HepG2 (cell line): ENCODE results near the gene TMEM131. TPM values are rescaled to one million over a fixed set of nuclear protein-coding genes. Genes with fewer than 3 reads are reported as not detected.

Experiments
- FOSL2 ChIP-seq: sonication (generic); formaldehyde crosslinking; IDR thresholded peaks from 2 replicates; pipeline ENCODE4 v1.4.0; 2020; ENCODE audit warnings: missing genetic modification reagents
- POGZ ChIP-seq: sonication (generic); formaldehyde crosslinking; IDR thresholded peaks from 2 replicates; pipeline ENCODE4 v1.4.0; 2020; ENCODE audit warnings: mild to moderate bottlenecking, missing genetic modification reagents
- SALL1 ChIP-seq: sonication (generic); formaldehyde crosslinking; IDR thresholded peaks from 2 replicates; pipeline ENCODE4 v1.8.0; 2022; ENCODE audit warnings: mild to moderate bottlenecking, missing genetic modification reagents
- SOX5 ChIP-seq: IDR thresholded peaks from 2 replicates; pipeline ENCODE4 v1.6.1; 2016; ENCODE audit warnings: borderline replicate concordance
- SOX6 ChIP-seq, 2 experiments: fragments of 450-650 bp in 1 of 2; sonication (generic) in 1 of 2; formaldehyde crosslinking in 1 of 2; IDR thresholded peaks; 2 replicates each; pipeline versions ENCODE4 v1.4.0 to v1.6.1; 2017 to 2020; ENCODE audit warnings: antibody characterized with exemption in 1 of 2, mild to moderate bottlenecking in 1 of 2, missing genetic modification reagents in 1 of 2
- TP53 ChIP-seq: sonication (generic); formaldehyde crosslinking; conservative IDR thresholded peaks from 2 replicates; pipeline ENCODE4 v1.4.0; 2020; ENCODE audit warnings: missing genetic modification reagents
- ZFP36L1 ChIP-seq: sonication (generic); formaldehyde crosslinking; IDR thresholded peaks from 2 replicates; pipeline ENCODE4 v1.8.0; 2022; ENCODE audit warnings: mild to moderate bottlenecking, missing genetic modification reagents, moderate library complexity
- ZNF180 ChIP-seq: sonication (generic); formaldehyde crosslinking; IDR thresholded peaks from 2 replicates; pipeline ENCODE4 v1.4.0; 2020; ENCODE audit warnings: low read depth, missing genetic modification reagents, borderline replicate concordance
- ZNF749 ChIP-seq: sonication (generic); formaldehyde crosslinking; IDR thresholded peaks from 2 replicates; pipeline ENCODE4 v1.8.0; 2022; ENCODE audit warnings: mild to moderate bottlenecking, missing genetic modification reagents, moderate library complexity, borderline replicate concordance
- ZNF780A ChIP-seq: sonication (generic); formaldehyde crosslinking; IDR thresholded peaks from 2 replicates; pipeline ENCODE4 v1.8.0; 2022; ENCODE audit warnings: mild to moderate bottlenecking, missing genetic modification reagents, moderate library complexity
- polyA plus RNA-seq, 8 experiments: library from polyadenylated mRNA; depleted of rRNA in 3 of 8; stranded (reverse) in 7 of 8; unstranded in 1 of 8; fragments of >200 nt; fragmentation: Illumina TruSeq in 4 of 8; extraction: Trizol in 4 of 8; gene quantifications; 2 replicates each; pipeline versions ENCODE4 v1.2.1 to v1.2.3, GENCODE V29; 2011 to 2016; ENCODE audit warnings: low read depth in 4 of 8, missing spikeins in 1 of 8, mixed read lengths in 1 of 8; ENCODE audit not compliant: insufficient read depth in 1 of 8
- total RNA-seq, 5 experiments: library from RNA; depleted of rRNA; stranded (reverse); fragments of >200 nt; fragmentation: Illumina TruSeq; extraction: Trizol; gene quantifications; 2 replicates each; pipeline ENCODE4 v1.2.3, GENCODE V29; 2016; ENCODE audit warnings: low read depth in 1 of 5
- TF ChIP-seq, protein P1 (sequence below): sonication (generic); formaldehyde crosslinking; IDR thresholded peaks from 2 replicates; pipeline ENCODE4 v1.5.1; 2020; ENCODE audit warnings: missing genetic modification reagents, mild to moderate bottlenecking, borderline replicate concordance
- TF ChIP-seq, protein P2 (sequence below): IDR thresholded peaks from 2 replicates; pipeline ENCODE4 v1.6.1; 2016; ENCODE audit warnings: missing genetic modification reagents, missing compliant biosample characterization
- TF ChIP-seq, protein P3 (sequence below): sonication (generic); formaldehyde crosslinking; IDR thresholded peaks from 2 replicates; pipeline ENCODE4 v1.8.0; 2022; ENCODE audit warnings: mild to moderate bottlenecking, missing genetic modification reagents
- TF ChIP-seq, protein P4 (sequence below): IDR thresholded peaks from 2 replicates; pipeline ENCODE4 v1.4.0; 2020; ENCODE audit warnings: mild to moderate bottlenecking, missing genetic modification reagents
- TF ChIP-seq, protein P5 (sequence below): sonication (generic); formaldehyde crosslinking; IDR thresholded peaks from 2 replicates; pipeline ENCODE4 v1.8.0; 2023; ENCODE audit warnings: mild to moderate bottlenecking, missing genetic modification reagents
- TF ChIP-seq, protein P6 (sequence below): sonication (generic); formaldehyde crosslinking; IDR thresholded peaks from 2 replicates; pipeline ENCODE4 v1.5.1; 2020; ENCODE audit warnings: mild to moderate bottlenecking, moderate library complexity, missing genetic modification reagents

TMEM131 gene
- total and polyA plus RNA-seq, 2 of the 13 experiments (the other 11 are each of a cell fraction or from before 2014, with no cell fraction given) = 17.9 to 19.5 TPM

DNA sequence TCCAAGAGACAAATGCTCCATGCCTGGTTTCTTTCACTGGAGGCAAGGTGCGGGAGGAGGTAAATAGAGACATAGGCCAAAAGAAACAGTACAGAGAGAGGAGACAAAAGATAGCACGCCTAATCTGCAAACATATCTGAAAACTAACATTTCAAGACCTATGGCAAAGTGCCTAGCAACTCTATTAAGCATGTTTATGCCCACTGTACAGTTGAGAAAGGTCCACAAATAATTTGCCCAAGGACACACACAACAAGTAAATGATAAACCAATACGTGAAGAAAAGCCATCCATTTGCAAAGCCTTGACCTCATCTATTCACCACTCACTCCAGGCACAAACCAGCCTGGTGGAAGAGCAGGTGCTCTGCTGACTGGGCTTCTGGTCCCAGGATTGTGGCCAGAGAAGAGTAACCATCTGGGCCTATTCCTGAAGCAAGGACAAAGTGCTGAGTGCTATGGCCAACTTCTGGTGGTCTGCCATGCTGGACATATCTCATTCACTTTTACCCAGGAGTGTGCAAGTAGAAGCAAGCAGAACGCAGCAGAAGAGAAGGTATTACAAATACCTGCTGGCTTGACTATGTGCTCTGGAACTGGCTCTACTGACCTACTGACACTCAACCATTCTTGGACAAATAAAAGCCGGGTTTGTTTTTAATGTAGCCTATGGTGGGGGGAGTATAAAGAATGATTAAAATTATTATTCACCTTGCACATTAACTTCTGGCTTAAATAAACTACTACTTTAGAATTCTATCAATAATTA is 25.3 kb downstream of the TMEM131 start (continued):
- no peak; the same call in 1 of the 2 replicates for TF ChIP-seq POGZ (CRISPR knock-in tag)
- TF ChIP-seq, protein P1, sequence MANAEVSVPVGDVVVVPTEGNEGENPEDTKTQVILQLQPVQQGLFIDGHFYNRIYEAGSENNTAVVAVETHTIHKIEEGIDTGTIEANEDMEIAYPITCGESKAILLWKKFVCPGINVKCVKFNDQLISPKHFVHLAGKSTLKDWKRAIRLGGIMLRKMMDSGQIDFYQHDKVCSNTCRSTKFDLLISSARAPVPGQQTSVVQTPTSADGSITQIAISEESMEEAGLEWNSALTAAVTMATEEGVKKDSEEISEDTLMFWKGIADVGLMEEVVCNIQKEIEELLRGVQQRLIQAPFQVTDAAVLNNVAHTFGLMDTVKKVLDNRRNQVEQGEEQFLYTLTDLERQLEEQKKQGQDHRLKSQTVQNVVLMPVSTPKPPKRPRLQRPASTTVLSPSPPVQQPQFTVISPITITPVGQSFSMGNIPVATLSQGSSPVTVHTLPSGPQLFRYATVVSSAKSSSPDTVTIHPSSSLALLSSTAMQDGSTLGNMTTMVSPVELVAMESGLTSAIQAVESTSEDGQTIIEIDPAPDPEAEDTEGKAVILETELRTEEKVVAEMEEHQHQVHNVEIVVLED = no peak
- TF ChIP-seq ZFP36L1 (CRISPR knock-in tag) = 0 out of 2 replicates have a peak, but pooled peaks have one; percentile 28
- peak; percentile 24; the same call in 1 of the 2 replicates for TF ChIP-seq FOSL2
- TF ChIP-seq ZNF180 (CRISPR knock-in tag) = 0 out of 2 replicates have a peak, but pooled peaks have one; percentile 47
- TF ChIP-seq, protein P2, sequence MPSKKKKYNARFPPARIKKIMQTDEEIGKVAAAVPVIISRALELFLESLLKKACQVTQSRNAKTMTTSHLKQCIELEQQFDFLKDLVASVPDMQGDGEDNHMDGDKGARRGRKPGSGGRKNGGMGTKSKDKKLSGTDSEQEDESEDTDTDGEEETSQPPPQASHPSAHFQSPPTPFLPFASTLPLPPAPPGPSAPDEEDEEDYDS (CRISPR knock-in tag) = 0 out of 2 replicates have a peak, but pooled peaks have one; percentile 11
- TF ChIP-seq TP53 (CRISPR knock-in tag) = no peak
- no peak for TF ChIP-seq ZNF780A (CRISPR knock-in tag)
- TF ChIP-seq ZNF749 (CRISPR knock-in tag) = no peak
- TF ChIP-seq, protein P3, sequence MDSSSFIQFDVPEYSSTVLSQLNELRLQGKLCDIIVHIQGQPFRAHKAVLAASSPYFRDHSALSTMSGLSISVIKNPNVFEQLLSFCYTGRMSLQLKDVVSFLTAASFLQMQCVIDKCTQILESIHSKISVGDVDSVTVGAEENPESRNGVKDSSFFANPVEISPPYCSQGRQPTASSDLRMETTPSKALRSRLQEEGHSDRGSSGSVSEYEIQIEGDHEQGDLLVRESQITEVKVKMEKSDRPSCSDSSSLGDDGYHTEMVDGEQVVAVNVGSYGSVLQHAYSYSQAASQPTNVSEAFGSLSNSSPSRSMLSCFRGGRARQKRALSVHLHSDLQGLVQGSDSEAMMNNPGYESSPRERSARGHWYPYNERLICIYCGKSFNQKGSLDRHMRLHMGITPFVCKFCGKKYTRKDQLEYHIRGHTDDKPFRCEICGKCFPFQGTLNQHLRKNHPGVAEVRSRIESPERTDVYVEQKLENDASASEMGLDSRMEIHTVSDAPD = peak; percentile 52; the same call in 1 of the 2 replicates
- TF ChIP-seq, protein P4, sequence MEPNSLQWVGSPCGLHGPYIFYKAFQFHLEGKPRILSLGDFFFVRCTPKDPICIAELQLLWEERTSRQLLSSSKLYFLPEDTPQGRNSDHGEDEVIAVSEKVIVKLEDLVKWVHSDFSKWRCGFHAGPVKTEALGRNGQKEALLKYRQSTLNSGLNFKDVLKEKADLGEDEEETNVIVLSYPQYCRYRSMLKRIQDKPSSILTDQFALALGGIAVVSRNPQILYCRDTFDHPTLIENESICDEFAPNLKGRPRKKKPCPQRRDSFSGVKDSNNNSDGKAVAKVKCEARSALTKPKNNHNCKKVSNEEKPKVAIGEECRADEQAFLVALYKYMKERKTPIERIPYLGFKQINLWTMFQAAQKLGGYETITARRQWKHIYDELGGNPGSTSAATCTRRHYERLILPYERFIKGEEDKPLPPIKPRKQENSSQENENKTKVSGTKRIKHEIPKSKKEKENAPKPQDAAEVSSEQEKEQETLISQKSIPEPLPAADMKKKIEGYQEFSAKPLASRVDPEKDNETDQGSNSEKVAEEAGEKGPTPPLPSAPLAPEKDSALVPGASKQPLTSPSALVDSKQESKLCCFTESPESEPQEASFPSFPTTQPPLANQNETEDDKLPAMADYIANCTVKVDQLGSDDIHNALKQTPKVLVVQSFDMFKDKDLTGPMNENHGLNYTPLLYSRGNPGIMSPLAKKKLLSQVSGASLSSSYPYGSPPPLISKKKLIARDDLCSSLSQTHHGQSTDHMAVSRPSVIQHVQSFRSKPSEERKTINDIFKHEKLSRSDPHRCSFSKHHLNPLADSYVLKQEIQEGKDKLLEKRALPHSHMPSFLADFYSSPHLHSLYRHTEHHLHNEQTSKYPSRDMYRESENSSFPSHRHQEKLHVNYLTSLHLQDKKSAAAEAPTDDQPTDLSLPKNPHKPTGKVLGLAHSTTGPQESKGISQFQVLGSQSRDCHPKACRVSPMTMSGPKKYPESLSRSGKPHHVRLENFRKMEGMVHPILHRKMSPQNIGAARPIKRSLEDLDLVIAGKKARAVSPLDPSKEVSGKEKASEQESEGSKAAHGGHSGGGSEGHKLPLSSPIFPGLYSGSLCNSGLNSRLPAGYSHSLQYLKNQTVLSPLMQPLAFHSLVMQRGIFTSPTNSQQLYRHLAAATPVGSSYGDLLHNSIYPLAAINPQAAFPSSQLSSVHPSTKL (CRISPR knock-in tag) = 0 out of 2 replicates have a peak, but pooled peaks have one; percentile 23
- TF ChIP-seq, protein P5, sequence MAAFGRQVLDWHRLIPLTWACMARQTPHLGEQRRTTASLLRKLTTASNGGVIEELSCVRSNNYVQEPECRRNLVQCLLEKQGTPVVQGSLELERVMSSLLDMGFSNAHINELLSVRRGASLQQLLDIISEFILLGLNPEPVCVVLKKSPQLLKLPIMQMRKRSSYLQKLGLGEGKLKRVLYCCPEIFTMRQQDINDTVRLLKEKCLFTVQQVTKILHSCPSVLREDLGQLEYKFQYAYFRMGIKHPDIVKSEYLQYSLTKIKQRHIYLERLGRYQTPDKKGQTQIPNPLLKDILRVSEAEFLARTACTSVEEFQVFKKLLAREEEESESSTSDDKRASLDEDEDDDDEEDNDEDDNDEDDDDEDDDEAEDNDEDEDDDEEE = no peak
- TF ChIP-seq SALL1 (CRISPR knock-in tag) = peak; percentile 64
- TF ChIP-seq, protein P6, sequence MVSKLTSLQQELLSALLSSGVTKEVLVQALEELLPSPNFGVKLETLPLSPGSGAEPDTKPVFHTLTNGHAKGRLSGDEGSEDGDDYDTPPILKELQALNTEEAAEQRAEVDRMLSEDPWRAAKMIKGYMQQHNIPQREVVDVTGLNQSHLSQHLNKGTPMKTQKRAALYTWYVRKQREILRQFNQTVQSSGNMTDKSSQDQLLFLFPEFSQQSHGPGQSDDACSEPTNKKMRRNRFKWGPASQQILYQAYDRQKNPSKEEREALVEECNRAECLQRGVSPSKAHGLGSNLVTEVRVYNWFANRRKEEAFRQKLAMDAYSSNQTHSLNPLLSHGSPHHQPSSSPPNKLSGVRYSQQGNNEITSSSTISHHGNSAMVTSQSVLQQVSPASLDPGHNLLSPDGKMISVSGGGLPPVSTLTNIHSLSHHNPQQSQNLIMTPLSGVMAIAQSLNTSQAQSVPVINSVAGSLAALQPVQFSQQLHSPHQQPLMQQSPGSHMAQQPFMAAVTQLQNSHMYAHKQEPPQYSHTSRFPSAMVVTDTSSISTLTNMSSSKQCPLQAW (CRISPR knock-in tag) = no peak
- peak; percentile 22; the same call in 1 of the 2 replicates for TF ChIP-seq SOX5
- TF ChIP-seq SOX6 (IDR thresholded peaks at IDR 0.05) = no peak
- TF ChIP-seq SOX6 (CRISPR knock-in tag; IDR thresholded peaks at IDR 0.05) = peak; percentile 78
